Measurements from ENCODE around the gene PHACTR3. TPM values are rescaled to one million over a fixed set of nuclear protein-coding genes. Genes with fewer than 3 reads are reported as not detected.

Gene PHACTR3
- total and polyA plus RNA-seq, 7 experiments from 2014 or later: 0.49 TPM; not detected in 6

- H3K4me3 Mint-ChIP-seq: no peak overlapping the region
- H3K27ac ChIP-seq (ENCODE audit: low read depth, low read length): no peak overlapping the region
- H3K27me3 ChIP-seq (ENCODE audit: control insufficient read depth in 2 of 2, insufficient read depth in 2 of 2, low read length in 2 of 2): no peaks in the 10 kb centered on the region
- H3K4me3 ChIP-seq (ENCODE audit: low read length): no peak overlapping the region
- POLR2A ChIA-PET: no interaction called here
- H3K9me3 Mint-ChIP-seq: peaks cover 0 to 29% (median 11%) of the 10 kb centered on the region in 11 donors
- H3K36me3 ChIP-seq (ENCODE audit: control insufficient read depth in 2 of 3, insufficient read depth in 3 of 3, low read length in 3 of 3): no peaks in the 10 kb centered on the region
- peaks cover 0 to 13% (median 0%) of the 10 kb centered on the region in 5 donors for H3K36me3 Mint-ChIP-seq
- no peak overlapping the region for H3K27ac Mint-ChIP-seq
- peaks cover 0 to 3% (median 0%) of the 10 kb centered on the region in 3 experiments for H3K9me3 ChIP-seq (ENCODE audit: control insufficient read depth in 2 of 3, low read length in 3 of 3)
- H3K27me3 Mint-ChIP-seq: peaks cover 1 to 41% (median 25%) of the 10 kb centered on the region in 5 donors
- H3K4me1 ChIP-seq (ENCODE audit: control insufficient read depth in 2 of 2, insufficient read depth in 2 of 2, low read length in 2 of 2): no peaks in the 10 kb centered on the region
- H3K4me1 Mint-ChIP-seq: no peaks in the 10 kb centered on the region
- DNase-seq (no peak), ATAC-seq (no peak)
- CTCF ChIA-PET: no interaction called here
- intact Hi-C loops (cut with micrococcal nuclease): no loop called here
These were observed 200.0 kb downstream of the PHACTR3 start for GRCh38 chr20:59804347-59804746.

DNA sequence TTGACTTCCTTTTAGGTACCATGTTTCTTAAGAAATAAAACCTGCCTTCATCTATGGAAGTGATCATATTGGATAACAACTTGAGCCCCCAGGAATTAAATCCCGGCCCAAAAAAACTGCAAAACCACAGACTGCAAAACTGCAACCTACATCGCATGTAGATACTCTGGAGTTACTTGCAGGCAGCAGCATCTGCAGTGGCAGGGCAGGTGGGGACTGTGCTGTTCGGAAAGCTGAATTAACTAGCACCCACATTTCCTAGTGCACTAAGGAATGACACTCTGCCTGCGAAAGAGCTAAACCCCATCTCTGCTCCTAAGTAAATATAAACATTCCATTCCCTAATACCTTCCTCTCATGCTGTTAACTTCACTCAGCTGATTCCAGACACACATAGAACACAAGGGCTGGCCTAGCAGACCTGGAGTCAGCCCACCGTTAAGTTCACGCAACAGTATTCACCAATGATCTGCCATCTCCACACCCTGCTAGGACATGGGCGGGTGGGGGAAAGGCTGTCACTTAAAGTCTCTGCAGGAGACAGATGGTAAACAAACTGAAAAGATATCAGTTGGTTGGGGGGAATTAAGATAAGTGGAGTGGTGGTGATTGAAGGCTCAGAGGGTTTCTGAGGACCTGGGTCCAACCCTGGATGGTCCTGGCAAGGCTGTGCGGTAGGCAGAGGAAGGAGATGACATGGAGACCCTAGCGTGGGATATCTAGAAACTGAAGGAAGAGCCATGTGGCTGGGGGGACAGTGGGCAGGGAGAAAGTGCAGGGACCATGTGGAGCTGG lies 200.7 kb downstream of the PHACTR3 start:
- Histone ChIP-seq H3K4me3 (ENCODE audit: low read length) (no peak overlapping the region), H3K36me3 (ENCODE audit: control insufficient read depth in 2 of 3, insufficient read depth in 3 of 3, low read length in 3 of 3) (no peaks in the 10 kb centered on the region), H3K4me1 (ENCODE audit: control insufficient read depth in 2 of 2, insufficient read depth in 2 of 2, low read length in 2 of 2) (no peaks in the 10 kb centered on the region), H3K27ac (ENCODE audit: low read depth, low read length) (no peak overlapping the region), H3K9me3 (ENCODE audit: control insufficient read depth in 2 of 3, low read length in 3 of 3) (peaks cover 0 to 3% (median 0%) of the 10 kb centered on the region in 3 experiments), H3K27me3 (ENCODE audit: control insufficient read depth in 2 of 2, insufficient read depth in 2 of 2, low read length in 2 of 2) (no peaks in the 10 kb centered on the region)
- Mint-ChIP-seq H3K4me1 (no peaks in the 10 kb centered on the region), H3K9me3 (peaks cover 0 to 22% (median 6%) of the 10 kb centered on the region in 11 donors), H3K36me3 (peaks cover 0 to 13% (median 0%) of the 10 kb centered on the region in 5 donors), H3K27me3 (peaks cover 1 to 41% (median 22%) of the 10 kb centered on the region in 5 donors), H3K4me3 (no peak overlapping the region), H3K27ac (no peak overlapping the region)
- DNase-seq: no peak
- ATAC-seq: no peak
- CTCF ChIA-PET: no interaction called here
- POLR2A ChIA-PET: no interaction called here
- intact Hi-C loops (cut with micrococcal nuclease): no loop called here

DNA sequence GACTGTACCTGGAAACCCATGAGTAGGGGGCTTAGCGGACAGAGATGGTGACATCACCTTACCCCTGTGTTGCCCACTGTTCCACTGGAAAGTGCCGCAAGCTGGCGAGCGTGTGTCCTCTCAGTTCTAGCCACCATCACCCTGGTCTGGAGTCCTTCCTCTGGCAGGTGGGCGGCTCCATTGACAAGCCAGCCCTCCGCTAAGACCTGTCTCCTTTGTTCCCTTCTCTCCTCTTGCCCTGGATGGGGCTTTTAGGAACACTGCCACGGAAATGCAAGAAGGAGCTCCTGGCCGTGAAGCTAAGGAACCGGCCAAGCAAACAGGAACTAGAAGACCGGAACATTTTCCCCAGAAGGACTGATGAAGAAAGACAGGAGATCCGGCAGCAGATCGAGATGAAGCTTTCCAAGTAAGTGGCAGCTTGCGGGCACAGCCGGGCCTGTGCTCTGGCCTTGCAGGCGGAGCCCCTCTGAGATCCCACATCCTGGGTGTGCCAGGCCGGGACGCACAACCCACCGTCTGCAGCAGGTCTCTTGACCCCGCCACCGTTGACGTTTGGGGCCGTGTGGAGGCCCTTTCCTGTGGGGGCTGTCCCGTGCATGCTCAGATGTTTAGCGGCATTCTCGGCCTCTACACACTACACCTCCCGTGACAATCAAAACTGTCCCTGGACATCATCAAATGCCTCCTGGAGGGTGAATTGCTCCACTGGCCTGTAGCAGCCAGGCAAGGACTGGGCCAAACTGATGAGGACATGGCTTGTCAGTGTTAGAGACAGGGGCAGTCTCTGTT lies 201.6 kb downstream of the PHACTR3 start:
- Mint-ChIP-seq H3K27me3 (peaks cover 1 to 37% (median 22%) of the 10 kb centered on the region in 5 donors), H3K4me1 (no peaks in the 10 kb centered on the region), H3K36me3 (peaks cover 0 to 5% (median 0%) of the 10 kb centered on the region in 5 donors), H3K9me3 (peaks cover 0 to 13% (median 2%) of the 10 kb centered on the region in 11 donors), H3K27ac (no peak overlapping the region), H3K4me3 (no peak overlapping the region)
- ChIA-PET CTCF (no interaction called here), POLR2A (no interaction called here)
- Histone ChIP-seq H3K9me3 (ENCODE audit: control insufficient read depth in 2 of 3, low read length in 3 of 3) (peaks cover 0 to 3% (median 0%) of the 10 kb centered on the region in 3 experiments), H3K4me3 (ENCODE audit: low read length) (no peak overlapping the region), H3K4me1 (ENCODE audit: control insufficient read depth in 2 of 2, insufficient read depth in 2 of 2, low read length in 2 of 2) (no peaks in the 10 kb centered on the region), H3K27me3 (ENCODE audit: control insufficient read depth in 2 of 2, insufficient read depth in 2 of 2, low read length in 2 of 2) (no peaks in the 10 kb centered on the region), H3K36me3 (ENCODE audit: control insufficient read depth in 2 of 3, insufficient read depth in 3 of 3, low read length in 3 of 3) (no peaks in the 10 kb centered on the region), H3K27ac (ENCODE audit: low read depth, low read length) (no peak overlapping the region)
- no peak for ATAC-seq
- DNase-seq: no peak
- intact Hi-C loops (cut with micrococcal nuclease): no loop called here

DNA sequence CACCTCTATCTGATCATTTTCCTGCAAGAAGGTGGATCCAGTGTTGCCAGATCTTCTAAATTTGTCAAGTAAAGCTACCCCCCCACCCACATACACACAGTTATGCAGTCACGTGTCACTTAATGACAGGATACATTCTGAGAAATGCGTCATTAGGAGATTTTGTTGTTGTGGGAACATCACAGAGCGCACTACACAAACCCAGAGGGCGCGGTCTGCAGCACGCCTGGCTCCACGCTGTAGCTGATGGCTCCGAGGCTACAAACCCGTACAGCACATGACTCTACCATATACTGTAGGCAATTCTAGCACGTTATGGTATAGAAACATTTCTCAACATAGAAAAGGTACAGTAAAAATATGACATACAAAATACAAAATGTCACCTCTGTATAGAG lies 202.2 kb downstream of the PHACTR3 start:
- Histone ChIP-seq H3K27me3 (ENCODE audit: control insufficient read depth in 2 of 2, insufficient read depth in 2 of 2, low read length in 2 of 2) (no peaks in the 10 kb centered on the region), H3K4me3 (ENCODE audit: low read length) (no peak overlapping the region), H3K36me3 (ENCODE audit: control insufficient read depth in 2 of 3, insufficient read depth in 3 of 3, low read length in 3 of 3) (no peaks in the 10 kb centered on the region), H3K27ac (ENCODE audit: low read depth, low read length) (no peak overlapping the region), H3K4me1 (ENCODE audit: control insufficient read depth in 2 of 2, insufficient read depth in 2 of 2, low read length in 2 of 2) (no peaks in the 10 kb centered on the region), H3K9me3 (ENCODE audit: control insufficient read depth in 2 of 3, low read length in 3 of 3) (peaks cover 0 to 3% (median 0%) of the 10 kb centered on the region in 3 experiments)
- Mint-ChIP-seq H3K27ac (no peak overlapping the region), H3K4me1 (no peaks in the 10 kb centered on the region), H3K27me3 (peaks cover 1 to 31% (median 16%) of the 10 kb centered on the region in 5 donors), H3K36me3 (no peaks in the 10 kb centered on the region), H3K9me3 (peaks cover 0 to 7% (median 0%) of the 10 kb centered on the region in 11 donors), H3K4me3 (no peak overlapping the region)
- CTCF ChIA-PET: no interaction called here
- intact Hi-C loops (cut with micrococcal nuclease): no loop called here
- ATAC-seq (no peak), DNase-seq (no peak)
- POLR2A ChIA-PET: no interaction called here

GRCh38 chr20:59807909-59808728 lies 203.8 kb downstream of the PHACTR3 start:
- no peaks in the 10 kb centered on the region for H3K4me1 Mint-ChIP-seq
- CTCF ChIA-PET: no interaction called here

DNA sequence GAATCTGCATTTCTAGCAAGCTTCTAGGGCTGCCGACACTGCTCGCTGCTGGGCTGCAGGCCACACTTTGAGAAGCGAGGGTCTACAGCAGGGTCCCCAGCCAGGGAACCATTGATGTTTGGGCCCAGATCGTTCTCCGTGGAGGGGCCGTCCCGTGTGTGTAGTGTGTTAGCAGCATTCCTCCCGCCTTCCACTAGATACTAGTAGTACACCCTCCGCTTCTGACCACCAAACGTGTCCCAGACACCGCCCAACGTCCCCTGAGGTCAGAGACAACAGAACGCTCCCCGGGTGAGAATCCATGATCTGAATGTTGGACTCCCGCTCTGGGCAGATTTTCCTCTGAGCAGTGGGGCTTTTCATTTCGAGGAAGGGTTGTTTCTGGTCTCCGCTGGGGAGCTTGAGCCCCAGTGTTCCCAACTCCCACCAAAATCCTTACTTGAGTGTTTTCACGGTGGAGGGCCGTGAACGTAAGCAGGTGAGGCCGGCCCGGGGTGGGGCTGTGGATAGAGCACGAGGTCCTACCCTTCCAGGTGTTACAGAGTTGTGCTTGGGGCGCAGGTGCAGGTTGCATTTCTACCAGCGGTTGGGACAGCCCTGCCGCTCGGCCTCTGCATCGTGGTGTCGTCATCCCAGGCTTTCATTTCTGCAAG lies 204.5 kb downstream of the PHACTR3 start:
- H3K27me3 ChIP-seq (ENCODE audit: control insufficient read depth in 2 of 2, insufficient read depth in 2 of 2, low read length in 2 of 2): no peaks in the 10 kb centered on the region
- H3K9me3 ChIP-seq (ENCODE audit: control insufficient read depth in 2 of 3, low read length in 3 of 3): no peaks in the 10 kb centered on the region
- ATAC-seq (no peak), DNase-seq (no peak)
- H3K4me1 ChIP-seq (ENCODE audit: control insufficient read depth in 2 of 2, insufficient read depth in 2 of 2, low read length in 2 of 2): no peaks in the 10 kb centered on the region
- intact Hi-C loops (cut with micrococcal nuclease): no loop called here
- Mint-ChIP-seq H3K27ac (no peak overlapping the region), H3K4me1 (no peaks in the 10 kb centered on the region), H3K9me3 (peaks cover 0 to 1% (median 0%) of the 10 kb centered on the region in 11 donors), H3K36me3 (no peaks in the 10 kb centered on the region), H3K4me3 (no peak overlapping the region), H3K27me3 (peaks cover under 1 to 18% (median 8%) of the 10 kb centered on the region in 5 donors)
- POLR2A ChIA-PET: no interaction called here
- H3K4me3 ChIP-seq (ENCODE audit: low read length): no peak overlapping the region
- no peak overlapping the region for H3K27ac ChIP-seq (ENCODE audit: low read depth, low read length)
- no peaks in the 10 kb centered on the region for H3K36me3 ChIP-seq (ENCODE audit: control insufficient read depth in 2 of 3, insufficient read depth in 3 of 3, low read length in 3 of 3)
- CTCF ChIA-PET: no interaction called here

More at GRCh38 chr20:59807909-59808728, 203.8 kb downstream of the PHACTR3 start:
- peaks cover 0 to 1% (median 0%) of the 10 kb centered on the region in 11 donors for H3K9me3 Mint-ChIP-seq
- Histone ChIP-seq H3K27me3 (ENCODE audit: control insufficient read depth in 2 of 2, insufficient read depth in 2 of 2, low read length in 2 of 2) (no peaks in the 10 kb centered on the region), H3K9me3 (ENCODE audit: control insufficient read depth in 2 of 3, low read length in 3 of 3) (no peaks in the 10 kb centered on the region), H3K27ac (ENCODE audit: low read depth, low read length) (no peak overlapping the region), H3K4me1 (ENCODE audit: control insufficient read depth in 2 of 2, insufficient read depth in 2 of 2, low read length in 2 of 2) (no peaks in the 10 kb centered on the region), H3K4me3 (ENCODE audit: low read length) (no peak overlapping the region), H3K36me3 (ENCODE audit: control insufficient read depth in 2 of 3, insufficient read depth in 3 of 3, low read length in 3 of 3) (no peaks in the 10 kb centered on the region)
- ATAC-seq (no peak), DNase-seq (no peak)
- H3K27ac Mint-ChIP-seq: no peak overlapping the region
- no peak overlapping the region for H3K4me3 Mint-ChIP-seq
- intact Hi-C loops (cut with micrococcal nuclease): no loop called here
- POLR2A ChIA-PET: no interaction called here
- H3K27me3 Mint-ChIP-seq: peaks cover 1 to 20% (median 8%) of the 10 kb centered on the region in 5 donors
- H3K36me3 Mint-ChIP-seq: no peaks in the 10 kb centered on the region

Measured in naive thymus-derived CD4-positive, alpha-beta T cell (primary cell).